GM21390 (cell line): ENCODE data around the gene ZNHIT2.
"Not testable (repeated sequence)": the region's sequence is repeated elsewhere in the genome, so short reads cannot be mapped to it uniquely, and the experiment has no call there.

Experiments
- ATAC-seq: cut with Tn5 transposase; IDR thresholded peaks from one replicate; pipeline ENCODE4 v1.9.1; 2021; ENCODE audit not compliant: unreplicated experiment

Gene ZNHIT2

DNA sequence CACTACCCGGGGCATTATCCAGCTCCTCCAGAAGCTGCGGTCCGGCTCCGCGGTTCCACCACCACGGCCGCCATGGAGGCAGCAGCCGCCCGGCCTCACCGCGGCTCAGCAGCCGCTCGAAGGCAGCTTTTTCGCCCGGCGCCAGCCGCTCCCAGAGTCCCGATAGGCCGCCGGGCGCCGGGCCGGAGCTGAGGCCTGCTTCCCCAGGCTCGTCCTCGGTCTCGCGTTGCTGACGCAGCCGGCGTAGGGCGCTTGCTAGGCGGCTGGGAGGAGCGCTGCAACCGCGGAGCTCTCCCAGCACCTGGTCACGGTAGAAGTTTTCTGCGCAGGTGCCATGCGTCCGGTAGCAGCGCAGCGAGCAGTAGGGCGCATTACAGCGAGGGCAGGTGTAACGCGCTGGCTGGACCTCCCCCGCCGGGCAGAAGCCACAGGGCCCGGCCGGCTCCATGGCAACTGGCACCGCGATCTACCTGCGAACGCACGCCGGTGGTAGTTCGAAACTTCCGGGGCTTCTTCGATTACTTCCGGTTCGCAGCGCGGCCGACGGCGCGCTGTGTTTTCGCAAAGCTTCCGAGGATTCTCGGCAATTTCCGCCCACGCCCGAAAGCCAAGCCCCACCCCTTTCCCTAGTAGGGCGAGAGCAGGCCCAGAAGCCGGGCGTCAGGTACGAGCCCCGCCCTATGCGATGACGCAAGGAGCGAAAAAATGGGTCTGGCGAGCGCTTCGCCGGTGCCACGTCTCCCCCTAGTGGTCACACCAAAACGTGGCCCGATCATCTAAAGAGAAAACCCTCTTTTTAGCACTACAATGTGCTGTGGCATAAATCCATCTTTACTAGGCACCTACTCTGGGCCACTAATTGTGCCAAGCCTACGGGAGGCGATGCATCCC, at the start of gene ZNHIT2:
TSS of gene ZNHIT2 (minus strand) at position 496 of the 891 bp plus-strand sequence. CDS start at position 448, 48 bp downstream.
- peak; percentile 53 for ATAC-seq

- ATAC-seq, result no peak
These were observed 49.4 kb upstream of the ZNHIT2 start for GRCh38 chr11:65166893-65167292.

DNA sequence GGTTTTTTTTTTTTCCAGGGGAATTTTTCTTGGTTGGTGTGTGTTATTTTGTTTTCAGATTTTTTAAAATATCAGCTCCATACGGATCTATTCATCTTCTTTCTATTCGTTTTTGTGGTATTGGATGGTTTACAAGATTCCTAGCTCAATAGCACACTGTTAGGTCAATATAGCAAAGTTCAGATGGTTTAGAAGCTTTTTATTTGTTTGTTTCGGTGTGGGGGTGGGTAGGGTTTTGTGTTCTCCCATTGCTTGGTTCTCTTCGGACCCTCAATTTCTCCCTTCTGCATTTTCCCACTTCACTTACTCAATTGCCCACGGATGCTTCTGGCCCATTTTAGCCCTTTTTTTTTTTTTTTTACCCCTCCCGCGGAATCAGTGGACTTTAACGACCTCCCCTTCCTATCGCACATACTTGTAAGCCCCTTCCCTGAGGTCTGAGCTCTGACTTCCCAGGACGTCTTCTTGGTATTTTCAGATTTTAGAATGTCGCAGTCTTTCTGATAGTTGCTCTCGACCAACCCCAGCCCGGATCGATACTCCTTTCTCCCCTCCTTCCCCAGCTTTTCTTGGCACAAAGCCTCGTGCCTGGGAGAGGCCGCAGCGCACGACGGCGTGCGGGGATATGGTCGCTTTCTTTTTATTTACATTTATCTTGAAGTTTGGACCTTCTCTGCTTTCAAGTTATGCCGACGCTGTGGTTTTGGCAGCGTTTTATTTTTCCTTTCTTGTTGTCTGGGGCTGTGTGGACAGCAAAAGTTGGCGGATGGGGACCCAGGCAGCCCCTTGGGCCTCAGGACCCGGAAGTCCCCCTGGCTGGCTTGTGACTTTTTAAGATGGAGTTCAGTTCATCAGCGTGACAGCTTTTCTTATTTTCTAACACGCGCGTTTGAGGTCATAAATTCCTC, 48.2 kb upstream of the ZNHIT2 start:
- no peak for ATAC-seq

DNA sequence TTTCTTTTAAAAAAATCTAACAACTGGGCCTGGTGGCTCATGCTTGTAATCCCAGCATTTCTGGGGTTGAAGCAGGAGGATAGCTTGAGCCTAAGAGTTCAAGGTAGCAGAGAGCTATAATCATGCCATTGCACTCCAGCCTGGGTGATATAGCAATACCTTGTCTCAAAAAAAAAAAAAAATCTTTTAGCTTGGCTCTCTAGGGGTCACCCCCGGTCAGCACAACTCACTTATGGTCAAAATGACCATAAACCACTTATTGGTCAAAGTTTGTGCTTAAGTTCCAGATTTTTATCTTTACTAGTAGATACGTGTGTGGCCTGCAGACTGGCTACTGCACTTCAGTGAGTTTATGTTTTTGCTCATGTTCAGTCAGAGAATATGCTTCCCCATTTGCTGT, 46.2 kb upstream of the ZNHIT2 start:
- ATAC-seq, result no peak

- ATAC-seq, result no peak
These were observed 43.1 kb upstream of the ZNHIT2 start for GRCh38 chr11:65160643-65161042.

DNA sequence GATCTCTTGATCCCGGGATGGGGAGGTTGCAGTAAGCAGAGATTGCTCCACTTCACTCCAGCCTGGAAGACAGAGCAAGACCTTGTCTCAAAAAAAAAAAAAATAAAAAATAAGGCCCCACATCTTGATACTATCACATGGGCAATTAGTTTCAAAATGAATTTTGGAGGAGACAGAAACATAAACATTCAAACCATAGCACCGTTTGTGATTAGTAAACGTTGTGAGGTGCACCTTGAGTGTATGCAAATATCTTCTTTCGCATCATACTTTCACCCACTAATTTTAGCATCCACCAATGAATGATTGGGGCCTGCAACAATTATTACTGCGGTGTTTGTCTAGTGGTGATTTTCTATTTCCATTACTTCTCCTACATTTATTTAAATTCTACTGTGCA, 41.5 kb upstream of the ZNHIT2 start:
- ATAC-seq, result peak; percentile 75

GRCh38 chr11:65157336-65157735, 39.8 kb upstream of the ZNHIT2 start:
- ATAC-seq, result no peak

DNA sequence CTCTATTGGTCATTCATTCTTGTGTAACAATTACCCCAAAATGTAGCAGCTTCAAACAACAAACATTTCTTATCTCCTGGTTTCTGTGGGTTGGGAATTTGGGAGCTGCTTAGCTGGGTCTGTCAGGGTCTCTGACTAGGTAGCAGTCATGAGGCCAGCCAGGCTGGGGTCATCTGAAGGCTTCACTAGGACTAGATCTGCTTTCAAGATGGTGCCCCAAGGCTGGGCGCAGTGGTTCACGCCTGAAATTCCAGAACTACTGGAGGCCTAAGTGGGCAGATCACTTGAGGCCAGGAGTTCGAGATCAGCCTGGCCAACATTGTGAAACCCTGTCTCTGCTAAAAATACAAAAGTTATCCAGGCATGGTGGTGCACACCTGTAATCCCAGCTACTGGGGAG, 39.4 kb upstream of the ZNHIT2 start:
- ATAC-seq, result no peak

GRCh38 chr11:65156256-65156655, 38.8 kb upstream of the ZNHIT2 start:
- ATAC-seq, result no peak

DNA sequence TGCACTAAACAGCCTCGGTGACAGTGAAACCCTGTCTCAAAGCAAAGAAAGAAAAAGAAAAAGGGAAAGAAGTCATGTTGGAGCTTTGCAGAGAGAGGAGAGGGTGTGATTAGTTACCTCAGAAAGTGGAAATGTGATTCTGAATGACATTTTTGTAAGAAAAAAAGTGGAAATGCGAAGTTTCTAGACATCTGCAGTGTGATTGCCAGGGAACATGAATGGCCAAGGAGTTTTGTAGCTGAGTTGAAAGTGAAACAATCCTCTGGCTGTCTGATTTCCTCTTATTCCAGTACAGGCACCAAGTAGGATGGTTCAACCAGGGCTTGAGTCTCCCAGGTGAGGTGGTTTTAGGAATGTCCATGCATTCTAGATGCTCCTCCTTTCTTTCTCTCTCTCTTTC, 34.6 kb upstream of the ZNHIT2 start:
- no peak for ATAC-seq

DNA sequence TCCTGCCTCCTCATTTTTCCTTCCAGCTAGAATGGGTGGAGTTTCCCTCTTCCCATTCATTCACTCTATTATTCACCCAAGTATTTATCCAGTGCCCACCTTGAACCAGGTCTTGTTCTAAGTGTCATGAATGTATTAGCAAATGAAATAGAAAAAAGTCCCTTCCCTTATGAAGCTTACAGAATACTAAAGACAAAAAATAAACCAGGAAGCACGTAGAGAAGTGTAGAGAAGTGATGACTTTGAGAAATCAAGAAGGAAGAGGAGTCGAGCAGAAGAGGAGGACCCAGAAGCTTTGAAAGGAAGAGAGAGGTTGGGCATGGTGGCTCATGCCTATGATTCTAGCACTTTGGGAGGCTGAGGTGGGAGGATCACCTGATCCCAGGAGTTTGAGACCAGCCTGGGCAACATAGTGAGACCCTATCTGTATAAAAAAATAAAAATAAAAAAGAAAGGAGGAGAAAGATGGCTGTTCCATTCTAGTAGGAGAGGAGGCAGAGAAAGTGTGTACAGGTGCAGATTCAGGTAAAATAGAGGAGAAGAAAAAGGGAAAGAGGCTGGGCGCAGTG, 33.9 kb upstream of the ZNHIT2 start:
- ATAC-seq, result no peak

GRCh38 chr11:65150509-65151299, 33.2 kb upstream of the ZNHIT2 start:
- no peak for ATAC-seq

- not testable (repeated sequence) for ATAC-seq
These were observed 32.6 kb upstream of the ZNHIT2 start for GRCh38 chr11:65150131-65150508.

GRCh38 chr11:65148657-65149056, 31.2 kb upstream of the ZNHIT2 start:
- no peak for ATAC-seq

GRCh38 chr11:65147352-65148075, 30.0 kb upstream of the ZNHIT2 start:
- no peak for ATAC-seq

DNA sequence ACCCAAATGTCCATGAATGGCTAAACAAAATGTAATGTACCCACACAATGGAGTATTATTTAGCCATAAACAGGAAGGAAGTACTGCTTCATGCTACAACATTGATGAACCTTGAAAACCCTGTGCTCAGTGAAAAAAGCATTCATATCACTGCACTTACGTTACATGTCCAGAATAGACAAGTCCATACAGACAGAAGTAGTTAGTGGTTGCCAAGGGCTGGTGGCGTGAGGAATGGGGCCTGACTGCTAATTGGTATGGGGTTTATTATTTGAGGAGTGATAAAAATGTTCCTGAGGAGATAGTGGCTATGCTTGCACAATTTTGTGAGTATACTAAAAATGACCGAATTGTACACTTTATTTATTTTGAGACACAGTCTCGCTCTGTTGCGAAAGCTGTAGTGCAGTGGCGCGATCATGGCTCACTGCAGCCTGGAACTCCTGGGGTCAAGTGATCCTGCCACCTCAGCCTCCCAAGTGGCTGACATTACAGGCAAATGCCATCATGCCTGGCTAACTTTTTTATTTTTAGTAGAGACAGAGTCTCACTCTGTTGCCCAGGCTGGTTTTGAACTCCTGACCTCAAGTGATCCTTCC, 24.5 kb upstream of the ZNHIT2 start:
- no peak for ATAC-seq

GRCh38 chr11:65136515-65137096, 19.1 kb upstream of the ZNHIT2 start:
- no peak for ATAC-seq

DNA sequence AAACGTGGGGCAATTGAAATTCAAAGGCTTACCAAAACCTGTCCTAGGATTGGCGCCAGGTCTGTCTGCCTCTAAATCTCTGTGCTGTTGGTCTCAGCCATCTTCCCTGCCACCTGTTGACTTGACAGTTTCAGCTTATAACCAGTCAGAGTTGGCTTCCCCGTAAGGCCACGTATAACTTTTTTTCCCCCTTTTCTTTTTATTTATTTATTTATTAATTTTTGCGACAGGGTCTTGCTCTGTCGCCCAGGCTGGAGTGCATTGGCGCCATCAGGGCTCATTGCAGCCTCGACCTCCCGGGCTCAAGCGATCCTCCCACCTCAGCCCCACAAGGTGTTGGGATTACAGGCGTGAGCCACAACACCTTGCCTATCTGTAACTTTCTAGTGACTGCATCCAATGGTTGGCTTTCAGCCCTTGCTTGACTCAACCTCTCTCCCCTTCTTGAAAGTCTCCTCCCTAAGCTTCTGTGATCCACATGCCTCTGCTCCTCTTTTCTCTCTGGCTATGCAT, 18.2 kb upstream of the ZNHIT2 start:
- no peak for ATAC-seq
